NCI-H2227 treated with DMSO at 0.1 percent for 48 hours (cell line): ENCODE results near the gene ZNF497.
"Not testable (repeated sequence)": the region's sequence is repeated elsewhere in the genome, so short reads cannot be mapped to it uniquely, and the experiment has no call there.

ENCODE experiments used
- DNase-seq: peaks from one replicate; lab custom pipeline; 2025; lab: John Stamatoyannopoulos, UW

ZNF497 gene

DNA sequence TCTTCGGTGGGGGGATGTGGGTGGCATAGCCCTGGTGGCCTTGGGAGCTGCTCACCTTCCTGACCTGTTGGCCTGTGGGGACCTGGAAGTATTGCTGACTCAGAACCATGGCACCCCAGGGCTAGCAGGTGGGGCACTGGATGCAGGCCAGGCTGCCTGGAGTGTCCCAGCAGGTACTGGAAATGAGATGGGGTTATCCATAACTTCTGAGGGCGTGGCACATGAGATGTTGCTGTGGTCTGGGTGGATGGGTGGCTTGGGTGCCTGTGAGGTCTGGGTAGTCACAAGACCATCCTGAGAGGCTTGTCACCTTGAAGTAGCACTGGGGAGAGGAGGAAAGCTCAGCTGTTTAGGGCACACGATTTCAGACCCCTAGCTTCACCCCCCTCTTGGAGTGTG, 32.3 kb upstream of the ZNF497 start:
- no peak for DNase-seq

- no peak for DNase-seq
Observed at GRCh38 chr19:58393725-58394033, 31.1 kb upstream of the ZNF497 start.

DNA sequence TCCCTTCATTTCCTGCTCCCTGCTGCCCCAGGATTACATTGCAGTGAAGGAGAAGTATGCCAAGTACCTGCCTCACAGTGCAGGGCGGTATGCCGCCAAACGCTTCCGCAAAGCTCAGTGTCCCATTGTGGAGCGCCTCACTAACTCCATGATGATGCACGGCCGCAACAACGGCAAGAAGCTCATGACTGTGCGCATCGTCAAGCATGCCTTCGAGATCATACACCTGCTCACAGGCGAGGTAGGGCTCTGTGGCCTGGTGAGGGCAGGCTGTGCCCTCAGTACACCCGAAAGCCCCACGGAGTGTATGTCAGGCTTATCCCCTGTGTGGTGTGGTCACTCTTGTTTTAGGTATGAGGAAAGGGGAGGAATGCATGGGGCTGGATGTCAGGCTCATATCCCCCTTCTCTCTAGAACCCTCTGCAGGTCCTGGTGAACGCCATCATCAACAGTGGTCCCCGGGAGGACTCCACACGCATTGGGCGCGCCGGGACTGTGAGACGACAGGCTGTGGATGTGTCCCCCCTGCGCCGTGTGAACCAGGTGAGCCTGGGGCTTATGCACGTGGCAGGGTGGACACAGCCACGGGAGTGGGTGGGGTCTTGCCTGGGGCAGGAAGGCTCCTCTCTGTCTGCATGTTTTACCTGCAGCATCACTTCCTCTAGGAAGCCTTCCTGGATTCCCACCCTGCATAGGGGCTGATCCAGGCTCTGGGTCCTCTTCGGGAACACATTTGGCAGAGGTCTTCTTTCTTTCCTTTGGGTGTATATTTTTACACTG, 30.6 kb upstream of the ZNF497 start:
- no peak for DNase-seq

GRCh38 chr19:58388175-58388526, 25.6 kb upstream of the ZNF497 start:
- DNase-seq, result no peak

GRCh38 chr19:58387338-58388174, 25.0 kb upstream of the ZNF497 start:
- peak; percentile 52 for DNase-seq

- peak; percentile 100 for DNase-seq
Observed at GRCh38 chr19:58386576-58387337, 24.2 kb upstream of the ZNF497 start, which contains the start of gene RPS5. TSS of gene RPS5 (plus strand) at chr19:58387269. CDS start at chr19:58388138, 869 bp downstream.

DNA sequence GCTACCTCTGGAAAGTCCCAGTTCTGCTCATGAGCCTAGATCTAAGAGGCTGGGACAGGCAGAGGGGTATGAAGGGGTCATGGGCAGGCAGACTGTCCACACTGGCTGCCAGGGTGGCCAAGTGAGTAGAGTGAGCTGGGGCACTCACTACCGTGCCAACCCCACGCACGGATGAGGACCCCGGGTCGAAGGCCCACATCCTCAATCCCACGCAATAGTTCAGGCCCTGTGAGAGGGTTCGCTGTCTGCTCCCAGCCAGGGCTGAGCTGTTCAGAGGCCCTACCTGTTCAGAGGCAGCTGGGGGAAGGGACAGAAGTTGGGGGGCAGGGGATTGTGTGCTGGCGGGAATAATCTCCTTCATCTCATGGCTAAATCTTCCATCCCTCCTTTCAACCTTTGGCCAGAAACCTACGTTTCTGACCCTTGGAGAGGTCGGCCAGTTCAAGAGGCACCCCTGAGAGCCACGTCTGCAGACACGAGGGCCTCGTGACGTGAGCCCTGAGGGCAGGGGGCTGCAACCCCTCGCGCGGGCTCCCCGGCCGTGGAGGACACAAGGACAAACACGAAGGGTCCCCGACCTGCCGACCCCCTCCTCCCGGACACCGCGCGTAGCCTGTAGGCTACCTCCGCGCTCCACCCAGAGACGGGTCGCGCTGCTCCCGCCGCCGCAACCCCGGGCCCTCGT, 23.5 kb upstream of the ZNF497 start:
- DNase-seq, result no peak

- DNase-seq, result no peak
Observed at GRCh38 chr19:58385313-58385890, 22.9 kb upstream of the ZNF497 start.

DNA sequence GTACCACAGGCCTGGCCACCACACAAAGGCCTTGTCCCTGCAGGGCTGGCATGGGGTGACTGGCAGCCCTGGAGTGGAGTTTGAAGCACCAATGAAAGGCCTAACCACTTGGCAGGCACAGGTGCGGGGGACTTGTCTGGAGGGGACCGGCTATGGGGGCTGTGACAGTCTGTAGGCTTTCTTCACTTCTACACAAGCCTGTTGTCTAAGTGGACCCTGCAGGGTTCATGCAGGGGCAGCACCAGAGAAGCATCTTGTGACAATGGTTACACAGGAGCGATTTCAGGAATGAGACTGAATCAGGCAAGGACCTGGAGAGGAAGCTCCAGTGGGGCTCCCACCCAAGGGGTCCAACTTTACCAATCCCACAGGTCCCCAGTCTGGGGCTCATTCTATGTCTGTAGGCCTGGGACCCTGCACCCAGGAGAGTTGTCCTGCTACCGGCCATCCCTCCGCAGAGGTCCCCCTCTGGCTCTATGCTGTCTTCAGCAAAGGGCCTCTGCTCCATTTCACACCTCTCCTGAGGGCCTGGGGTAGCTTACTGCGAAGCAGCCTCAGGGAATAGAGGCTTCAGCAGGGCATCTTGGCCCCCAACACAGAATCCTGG, 20.5 kb upstream of the ZNF497 start:
- no peak for DNase-seq

DNA sequence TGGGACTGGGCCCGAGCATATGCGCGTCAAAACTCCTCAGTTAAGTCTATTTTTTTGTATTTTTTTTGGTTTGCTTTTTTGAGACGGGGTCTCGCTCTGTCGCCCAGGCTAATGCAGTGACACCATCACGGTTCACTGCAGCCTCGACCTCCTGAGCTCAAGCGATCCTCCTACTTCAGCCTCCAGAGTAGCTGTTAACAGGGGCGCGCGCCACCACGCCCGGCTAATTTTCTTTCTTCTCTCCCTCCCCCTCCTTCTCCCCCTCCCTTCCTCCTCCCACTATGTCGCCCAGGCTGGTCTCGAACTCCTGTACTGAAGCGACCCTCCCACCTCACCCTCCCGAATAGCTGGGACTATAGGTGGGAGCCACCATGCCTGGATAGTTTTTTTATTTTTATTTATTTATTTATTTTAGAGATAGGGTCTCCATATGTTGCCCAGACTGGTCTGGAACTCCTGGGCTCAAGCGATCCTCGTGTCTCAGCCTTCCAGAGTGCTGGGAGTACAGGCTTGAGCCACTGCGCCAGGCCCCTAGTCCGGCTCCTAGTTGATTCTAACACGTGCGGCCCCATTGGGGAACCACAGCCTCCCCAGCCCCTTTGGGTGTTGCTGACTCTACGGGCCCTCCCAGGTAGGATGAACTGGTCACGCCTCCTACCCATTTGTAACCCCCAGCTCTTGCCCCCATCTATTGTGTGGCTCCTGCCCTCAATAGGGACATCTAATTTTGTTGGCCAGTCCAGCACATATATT, 19.1 kb upstream of the ZNF497 start:
- no peak for DNase-seq

DNA sequence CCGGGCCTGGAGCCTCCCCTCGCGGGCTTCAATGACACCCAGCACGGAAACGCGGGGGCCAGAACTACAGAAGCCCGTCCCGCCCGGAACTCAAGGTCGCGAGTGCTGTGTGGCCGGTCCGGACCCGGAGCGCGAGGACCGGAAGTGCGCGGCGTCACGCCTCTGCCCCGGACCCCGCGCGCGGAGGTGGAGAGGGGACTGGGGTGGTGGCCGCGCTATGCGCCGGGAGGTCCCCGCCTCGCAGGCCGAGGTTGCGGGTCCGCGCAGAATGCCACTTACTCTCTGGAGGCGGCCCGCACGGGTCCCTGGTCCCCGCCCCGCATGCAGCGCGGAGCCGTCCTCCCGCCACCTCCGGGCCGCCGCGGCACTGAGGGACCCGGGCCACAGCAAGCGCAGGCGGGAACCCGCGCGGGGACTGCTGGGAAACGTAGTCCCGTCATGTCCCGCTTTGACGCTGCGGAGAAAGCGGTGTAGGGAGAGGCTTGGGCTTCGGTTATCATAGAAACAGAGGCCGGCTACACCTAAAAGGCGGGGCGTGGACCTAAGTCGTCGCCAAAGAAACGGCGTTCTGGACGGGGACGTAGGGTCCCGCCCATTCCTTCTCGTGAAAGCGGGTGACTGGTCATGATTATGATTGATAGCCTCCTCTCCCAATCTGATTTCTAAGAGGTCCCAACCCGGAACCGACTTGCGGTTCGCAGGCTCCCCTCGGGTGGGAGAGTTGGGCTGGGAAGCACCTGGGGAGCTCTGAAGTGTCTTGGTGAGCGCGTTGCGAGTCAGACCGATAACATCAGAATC, 18.3 kb upstream of the ZNF497 start, which contains the start of gene ZNF837:
ZNF837 (minus strand) TSS at position 369 of the 798 bp plus-strand sequence. CDS start 11,698 bp downstream, outside the sequence.
- peak; percentile 100 for DNase-seq

- DNase-seq, result no peak
Observed at GRCh38 chr19:58380037-58380661, 17.6 kb upstream of the ZNF497 start.

DNA sequence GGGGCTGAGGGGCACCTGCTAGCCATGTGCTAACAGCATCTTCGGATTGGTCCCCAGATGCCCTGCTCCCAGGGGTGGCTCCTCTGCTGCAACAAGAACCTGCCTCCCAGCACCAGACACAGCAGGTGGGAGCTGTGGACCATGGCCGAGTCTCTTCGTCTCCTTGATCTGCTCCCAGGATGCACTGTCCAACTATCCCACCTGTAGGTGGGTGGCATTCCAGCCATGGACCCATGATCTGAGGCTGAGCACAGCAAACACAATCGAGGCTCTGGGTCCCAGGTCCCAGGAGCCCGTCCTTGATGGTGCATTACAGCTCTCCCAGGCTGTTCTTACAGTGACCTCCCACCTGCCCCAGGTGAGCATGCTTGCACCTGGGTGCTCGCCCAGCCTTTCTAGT, 16.7 kb upstream of the ZNF497 start:
- no peak for DNase-seq

DNA sequence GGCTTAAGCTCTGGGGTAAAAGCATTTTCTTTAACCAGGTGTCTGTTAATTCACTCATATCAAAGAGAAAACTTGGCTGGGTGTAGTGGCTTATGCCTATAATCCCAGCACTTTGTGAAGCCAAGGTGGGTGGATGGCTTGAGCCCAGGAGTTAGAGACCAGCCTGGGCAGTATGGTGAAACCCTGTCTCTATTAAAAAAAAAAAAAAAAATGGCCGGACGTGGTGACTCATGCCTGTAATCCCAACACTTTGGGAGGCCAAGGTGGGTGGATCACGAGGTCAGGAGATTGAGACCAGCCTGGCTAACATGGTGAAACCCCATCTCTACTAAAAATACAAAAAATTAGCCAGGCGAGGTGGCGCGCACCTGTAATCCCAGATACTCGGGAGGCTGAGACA, 14.2 kb upstream of the ZNF497 start:
- DNase-seq, result not testable (repeated sequence)

- no peak for DNase-seq
Observed at GRCh38 chr19:58374200-58374599, 11.6 kb upstream of the ZNF497 start.

GRCh38 chr19:58372311-58373133, 10.0 kb upstream of the ZNF497 start:
- no peak for DNase-seq

DNA sequence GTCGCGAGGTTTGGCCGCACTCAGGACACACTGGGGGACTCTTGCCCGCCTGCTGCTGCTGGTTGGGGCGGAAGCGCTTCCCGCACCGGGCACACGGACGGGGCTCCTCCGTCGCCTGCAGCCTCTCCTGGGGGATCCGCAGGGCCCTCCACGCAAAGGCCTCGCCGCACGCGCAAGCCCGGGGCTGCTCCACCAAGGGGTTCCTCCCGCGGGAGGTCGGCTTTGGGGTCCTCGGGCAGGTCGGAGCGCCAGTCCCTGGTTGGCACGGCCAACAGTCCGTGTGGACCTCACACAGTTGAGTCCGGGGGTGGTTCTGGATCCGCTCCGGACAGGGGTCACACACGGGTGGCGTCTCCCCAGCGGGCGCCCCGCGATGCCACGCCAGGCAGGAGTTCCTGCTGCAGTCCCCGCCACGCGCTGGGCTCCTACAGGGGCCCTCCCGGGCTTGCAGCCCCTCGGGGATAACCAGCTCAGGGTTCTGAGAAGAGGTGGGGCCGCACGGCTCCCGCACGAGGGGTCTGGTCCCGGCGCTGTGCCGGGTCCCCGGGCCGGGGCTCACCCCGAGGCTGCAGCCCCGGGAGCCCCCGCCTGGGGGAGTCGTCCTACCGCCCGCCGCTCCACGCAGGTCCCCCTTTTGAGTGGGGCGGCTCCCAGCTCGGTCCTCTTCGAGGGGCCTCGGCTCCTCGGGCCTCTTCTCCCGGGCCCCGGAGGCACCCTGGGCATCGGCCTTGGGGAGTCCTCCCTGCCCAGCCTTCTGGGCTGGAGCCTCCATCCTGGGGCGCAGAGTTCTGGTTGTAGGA, 6.2 kb upstream of the ZNF497 start:
- no peak for DNase-seq
